K562 (cell line): ENCODE measurements around the gene MRPL22. TPM values are rescaled to one million over a fixed set of nuclear protein-coding genes. Genes with fewer than 3 reads are reported as not detected.

Experiments
- ATAC-seq: fragments of 200-7000 bp; cut with Tn5 transposase; 3 replicates; pipeline ENCODE4 v1.9.1; 2020; ENCODE audit warnings: moderate library complexity
- BruUV-seq: library from RNA; stranded (reverse); fragments of 400-500 nt; replicated peaks from 2 replicates; lab custom pipeline; 2021; lab: Mats Ljungman, UMichigan
- CTCF ChIA-PET: fragments of 300-600 bp; formaldehyde crosslinking; extraction: SDS; loops from one replicate; lab custom pipeline; 2021; ENCODE audit warnings: low intra/inter-chr PET ratio; lab: Yijun Ruan, JAX
- POLR2A ChIA-PET: fragments of 300-600, 350-650 bp; sonication (Branson Sonifier 250); formaldehyde crosslinking; extraction: SDS; loops from one replicate; lab custom pipeline; 2021; ENCODE audit warnings: antibody characterized with exemption, inconsistent platforms; lab: Yijun Ruan, JAX
- DNase-seq, 4 experiments: peaks; one replicate each; pipeline versions ENCODE4 v3.0.0 to v3.0.0-alpha.2; 2011 to 2018; ENCODE audit warnings: low spot score in 3 of 4, mixed read lengths in 3 of 4; ENCODE audit errors: extremely low read depth in 1 of 4
- FAIRE-seq: peaks from 2 replicates; lab custom pipeline; 2011; peaks lifted over from hg19 to GRCh38; lab: Jason Lieb, UNC
- H2AFZ ChIP-seq: 2 replicates; pipeline ENCODE4 v1.6.0; 2011; ENCODE audit warnings: low read depth, low read length, control low read depth, inconsistent platforms
- H3K27ac ChIP-seq: fragments of 200-600 bp; 3 replicates; pipeline ENCODE4 v1.8.0; 2011; ENCODE audit warnings: low read depth, mild to moderate bottlenecking, control low read depth, inconsistent platforms, low read length, moderate library complexity, mixed read lengths; ENCODE audit errors: extremely low read depth
- H3K27me3 ChIP-seq, 2 experiments: fragments of 300-600 bp in 1 of 2; 2 replicates in 1 of 2; 3 replicates in 1 of 2; pipeline versions ENCODE4 v1.6.0 to v1.8.0; 2011; ENCODE audit warnings: inconsistent platforms in 2 of 2, low read length in 2 of 2, mild to moderate bottlenecking in 1 of 2, mixed read lengths in 1 of 2, moderate library complexity in 1 of 2; ENCODE audit not compliant: control insufficient read depth in 2 of 2, insufficient read depth in 2 of 2
- H3K36me3 ChIP-seq: fragments of 300-600 bp; 3 replicates; pipeline ENCODE4 v1.8.0; 2011; ENCODE audit warnings: mild to moderate bottlenecking, low read length, inconsistent platforms; ENCODE audit not compliant: control insufficient read depth, insufficient read depth
- H3K4me1 ChIP-seq, 2 experiments: fragments of 200-600 bp in 1 of 2; replicated peaks in 1 of 2; 2 replicates in 1 of 2; 3 replicates in 1 of 2; pipeline versions ENCODE4 v1.5.1 to v1.8.0; 2011; ENCODE audit warnings: inconsistent platforms in 2 of 2, low read length in 2 of 2, mild to moderate bottlenecking in 1 of 2, mixed read lengths in 1 of 2, moderate library complexity in 1 of 2; ENCODE audit not compliant: control insufficient read depth in 2 of 2, insufficient read depth in 2 of 2
- H3K4me2 ChIP-seq: 2 replicates; pipeline ENCODE4 v1.6.1; 2011; ENCODE audit warnings: low read length, control low read depth, inconsistent platforms, mixed read lengths; ENCODE audit not compliant: insufficient read depth
- H3K4me3 ChIP-seq: fragments of 200-600 bp; sonication (generic), shearing (Covaris generic); 2 replicates; pipeline ENCODE4 v1.5.1; 2016; ENCODE audit warnings: control low read depth, inconsistent platforms
- H3K79me2 ChIP-seq: fragments of 200-600 bp; 3 replicates; pipeline ENCODE4 v1.8.0; 2011; ENCODE audit warnings: low read length, inconsistent platforms; ENCODE audit not compliant: control insufficient read depth, insufficient read depth
- H3K9ac ChIP-seq, 2 experiments: 2 replicates each; pipeline versions ENCODE4 v1.6.0 to v1.6.1; 2011; ENCODE audit warnings: low read depth in 2 of 2, low read length in 2 of 2, control low read depth in 1 of 2, inconsistent platforms in 1 of 2, mild to moderate bottlenecking in 1 of 2, mixed read lengths in 1 of 2; ENCODE audit not compliant: insufficient read depth in 1 of 2
- H3K9me1 ChIP-seq: one replicate; pipeline ENCODE4 v1.6.0; 2011; ENCODE audit warnings: inconsistent platforms, mild to moderate bottlenecking, low read length, moderate library complexity; ENCODE audit not compliant: control insufficient read depth, insufficient read depth
- H3K9me3 ChIP-seq: replicated peaks from 2 replicates; pipeline ENCODE4 v1.5.1; 2011; ENCODE audit warnings: low read depth, low read length, inconsistent platforms; ENCODE audit not compliant: control insufficient read depth, insufficient read depth
- H4K20me1 ChIP-seq: replicated peaks from 2 replicates; pipeline ENCODE4 v1.6.1; 2011; ENCODE audit warnings: low read length, inconsistent platforms, mixed read lengths; ENCODE audit not compliant: control insufficient read depth, insufficient read depth
- BMI1 ChIP-seq: fragments of 150-350 bp; IDR thresholded peaks from 2 replicates; pipeline ENCODE4 v1.6.1; 2014; ENCODE audit warnings: low read length
- CBFA2T2 ChIP-seq: fragments of 450-650 bp; conservative IDR thresholded peaks from 2 replicates; pipeline ENCODE4 v1.6.1; 2017; ENCODE audit warnings: mild to moderate bottlenecking
- EHMT2 ChIP-seq: fragments of 450-650 bp; IDR thresholded peaks from 2 replicates; pipeline ENCODE4 v1.6.1; 2018; ENCODE audit warnings: antibody characterized with exemption
- ERF ChIP-seq: fragments of 450-650 bp; formaldehyde crosslinking; IDR thresholded peaks from 2 replicates; pipeline ENCODE4 v1.4.0; 2020; ENCODE audit warnings: mild to moderate bottlenecking, mixed read lengths
- ESRRA ChIP-seq: fragments of 450-650 bp; IDR thresholded peaks from 2 replicates; pipeline ENCODE4 v1.6.1; 2014; ENCODE audit warnings: low read depth, mild to moderate bottlenecking, moderate library complexity, borderline replicate concordance
- MTA2 ChIP-seq: fragments of 450-650 bp; IDR thresholded peaks from 2 replicates; pipeline ENCODE4 v1.6.1; 2016; ENCODE audit warnings: low read depth
- POLR2G ChIP-seq: fragments of 200-400 bp; formaldehyde crosslinking; IDR thresholded peaks from 2 replicates; pipeline ENCODE4 v1.6.1; 2017; ENCODE audit warnings: low read depth, mild to moderate bottlenecking, antibody characterized with exemption, low read length, moderate library complexity
- RFX7 ChIP-seq: fragments of 250-450 bp; sonication (Bioruptor Pico); IDR thresholded peaks from 2 replicates; pipeline ENCODE4 v1.5.1; 2021; ENCODE audit warnings: mild to moderate bottlenecking
- SPI1 ChIP-seq: IDR thresholded peaks from 2 replicates; pipeline ENCODE4 v1.6.1; 2011; ENCODE audit warnings: low read depth, low read length, control low read depth, borderline replicate concordance
- ZBTB34 ChIP-seq: fragments of 250-450 bp; sonication (Bioruptor Pico); IDR thresholded peaks from 2 replicates; pipeline ENCODE4 v1.8.0; 2021; ENCODE audit warnings: mild to moderate bottlenecking, moderate library complexity
- ZNF232 ChIP-seq: sonication (generic); formaldehyde crosslinking; IDR thresholded peaks from 2 replicates; pipeline ENCODE4 v1.8.0; 2022; ENCODE audit warnings: mild to moderate bottlenecking, missing genetic modification reagents
- ZNF740 ChIP-seq, 3 experiments: fragments of 200-800 bp in 1 of 3; sonication (Bioruptor generic) in 1 of 3; sonication (generic) in 1 of 3; formaldehyde crosslinking in 1 of 3; IDR thresholded peaks; 2 replicates each; pipeline versions ENCODE4 v1.6.1 to v1.8.0; 2016 to 2022; ENCODE audit warnings: mild to moderate bottlenecking in 2 of 3, missing compliant biosample characterization in 2 of 3, missing genetic modification characterization in 2 of 3, missing genetic modification reagents in 1 of 3
- WGBS: fragments of 100-300 bp; shearing (Covaris generic); methylation state at CpG from one replicate; pipeline ENCODE4 v1.1.6; 2016; ENCODE audit warnings: low coverage, mixed read lengths; ENCODE audit not compliant: insufficient coverage; ENCODE audit errors: missing lambda C conversion rate; 5-methylcytosine and 5-hydroxymethylcytosine counted together
- in situ Hi-C: fragments of 300-500 bp; cut with MboI; formaldehyde crosslinking; loops from 4 replicates; pipeline ENCODE4 v1.15.0; 2018; ENCODE audit warnings: inconsistent platforms, mixed read lengths
- intact Hi-C: fragments of 100-400 bp; cut with micrococcal nuclease; formaldehyde crosslinking; loops from 2 replicates; pipeline ENCODE4 v1.14.2; 2022
- polyA plus RNA-seq, 8 experiments: library from polyadenylated mRNA; depleted of rRNA in 4 of 8; stranded (reverse) in 5 of 8; unstranded in 3 of 8; fragments of >200 nt; fragmentation: Nextera tagmentation in 2 of 8; fragmentation: Illumina TruSeq in 1 of 8; extraction: Ambion mirVana in 2 of 8; extraction: Trizol in 1 of 8; gene quantifications; 2 replicates each; pipeline versions ENCODE4 v1.2.1 to v1.2.3, GENCODE V29; 2011 to 2014; ENCODE audit warnings: inconsistent platforms in 1 of 8, missing spikeins in 1 of 8
- total RNA-seq, 7 experiments: library from RNA; depleted of rRNA in 6 of 7; stranded (reverse); fragments of >200 nt in 6 of 7; fragmentation: Illumina TruSeq in 2 of 7; extraction: Trizol in 2 of 7; gene quantifications; 2 replicates each; pipeline versions ENCODE4 v1.2.1 to v1.2.3, GENCODE V29; 2011 to 2021; ENCODE audit warnings: low replicate concordance in 1 of 7

MRPL22 gene
- total and polyA plus RNA-seq, 9 of the 15 experiments (the other 6 are each of a cell fraction or from before 2014, with no cell fraction given): 41.1 to 424 (median 102) TPM

- CTCF ChIA-PET: no interaction called here
- DNase-seq (no peak), FAIRE-seq (no peak), ATAC-seq (no peak)
- no peak overlapping the region for H2AFZ ChIP-seq
- H3K4me2 ChIP-seq: no peak overlapping the region
- H3K27me3 ChIP-seq: no peaks in the 10 kb centered on the region
- H3K27ac ChIP-seq: no peak overlapping the region
- no peaks in the 10 kb centered on the region for H3K9me3 ChIP-seq
- H4K20me1 ChIP-seq: no peaks in the 10 kb centered on the region
- no peaks in the 10 kb centered on the region for H3K9me1 ChIP-seq
- peaks cover 55% of the 10 kb centered on the region for H3K36me3 ChIP-seq
- intact Hi-C loops (no loop called here), in situ Hi-C loops (no loop called here)
- TF ChIP-seq ERF (CRISPR knock-in tag) (no peak), SPI1 (peak; percentile 54; the same call in 1 of the 2 replicates)
- peaks cover 38% of the 10 kb centered on the region for H3K79me2 ChIP-seq
- H3K9ac ChIP-seq: no peak overlapping the region
- H3K4me3 ChIP-seq: no peak overlapping the region
- H3K4me1 ChIP-seq: peaks cover 2 to 13% of the 10 kb centered on the region in 2 experiments; a peak in 4 of 5 replicates
- BruUV-seq: no TSS peak
- POLR2A ChIA-PET: interaction anchor here (0.7 to 1.0 kb wide), 2 partner anchors 23 to 156 kb away, joined by 3 read pairs; no protein-coding TSS in a partner anchor
Measured at GRCh38 chr5:154934881-154935280, 6.0 kb upstream of the MRPL22 start.

- Histone ChIP-seq H3K9ac (peak overlapping the region; percentile 81 to 96), H3K9me1 (no peaks in the 10 kb centered on the region), H3K27ac (peak overlapping the region; percentile 68), H3K4me3 (peak overlapping the region; percentile 79), H3K79me2 (peaks cover 52% of the 10 kb centered on the region), H3K27me3 (no peaks in the 10 kb centered on the region), H4K20me1 (no peaks in the 10 kb centered on the region), H3K4me1 (peaks cover 6 to 16% of the 10 kb centered on the region in 2 experiments; a peak in 4 of 5 replicates), H3K9me3 (no peaks in the 10 kb centered on the region), H3K36me3 (peaks cover 34% of the 10 kb centered on the region), H3K4me2 (peak overlapping the region; percentile 92), H2AFZ (peak overlapping the region; percentile 97)
- 1% methylated on average over 11 of the region's 11 CpGs for WGBS
- CTCF ChIA-PET: no interaction called here
- in situ Hi-C loops (no loop called here), intact Hi-C loops (no loop called here)
- POLR2A ChIA-PET: interaction anchor here (1.0 to 1.7 kb wide), 6 partner anchors 8 to 188 kb away, joined by 3 to 7 read pairs (median 4); no protein-coding TSS in a partner anchor
- DNase-seq (peak in 1 of 4 experiments; percentile 30), FAIRE-seq (peak; percentile 67), ATAC-seq (no peak)
- no TSS peak for BruUV-seq
- no peak for TF ChIP-seq ESRRA
- 0 out of 2 replicates have a peak, but pooled peaks have one; percentile 63 for TF ChIP-seq ZNF232
- no peak for TF ChIP-seq ZBTB34 (CRISPR knock-in tag)
- TF ChIP-seq CBFA2T2: peak; percentile 33; the same call in 1 of the 2 replicates
- no peak for TF ChIP-seq MTA2
- no peak for TF ChIP-seq ZNF740 (CRISPR knock-in tag; IDR thresholded peaks at IDR 0.05)
- no peak for TF ChIP-seq ZNF740 (tag; IDR thresholded peaks at IDR 0.05)
- TF ChIP-seq POLR2G: no peak
- no peak for TF ChIP-seq BMI1
- TF ChIP-seq RFX7 (CRISPR knock-in tag): no peak
- TF ChIP-seq EHMT2: no peak
Measured at GRCh38 chr5:154937186-154937717, 3.6 kb upstream of the MRPL22 start.
